CD14-positive monocyte (primary cell): Measurements from ENCODE around the gene PDE4B. TPM values are rescaled to one million over a fixed set of nuclear protein-coding genes. Genes with fewer than 3 reads are reported as not detected.
A peak's percentile ranks its signal among the peaks of the same experiment; 100 is the strongest.

Experiments
- DNase-seq, 3 donors: peaks; one replicate each; pipeline ENCODE4 v3.0.0-alpha.2; 2011 to 2022
- H2AFZ ChIP-seq: 2 replicates; pipeline ENCODE4 v1.6.0; 2012; ENCODE audit warnings: mild to moderate bottlenecking, low read depth, low read length, inconsistent platforms; ENCODE audit not compliant: insufficient read depth, poor library complexity, severe bottlenecking
- H3K27ac ChIP-seq, 2 donors: 1 replicate in 1 of 2; 2 replicates in 1 of 2; pipeline ENCODE4 v1.5.1; 2012 to 2013; ENCODE audit warnings: low read length in 2 of 2, control low read depth in 1 of 2, inconsistent platforms in 1 of 2, low read depth in 1 of 2, mild to moderate bottlenecking in 1 of 2
- H3K27me3 ChIP-seq, 2 donors: one replicate each; pipeline versions ENCODE4 v1.6.0 to v1.6.1; 2011 to 2013; ENCODE audit warnings: low read length in 2 of 2; ENCODE audit not compliant: control insufficient read depth in 2 of 2, insufficient read depth in 2 of 2
- H3K36me3 ChIP-seq, 2 donors: replicated peaks in 1 of 2; 1 replicate in 1 of 2; 2 replicates in 1 of 2; pipeline versions ENCODE4 v1.5.1 to v1.6.1; 2012 to 2013; ENCODE audit warnings: low read length in 2 of 2, control low read depth in 1 of 2, inconsistent platforms in 1 of 2, mild to moderate bottlenecking in 1 of 2; ENCODE audit not compliant: insufficient read depth in 2 of 2, control insufficient read depth in 1 of 2
- H3K4me1 ChIP-seq, 2 donors: 1 replicate in 1 of 2; 2 replicates in 1 of 2; pipeline versions ENCODE4 v1.5.1 to v1.6.1; 2012 to 2013; ENCODE audit warnings: low read length in 2 of 2, control low read depth in 1 of 2, inconsistent platforms in 1 of 2, mild to moderate bottlenecking in 1 of 2, moderate library complexity in 1 of 2; ENCODE audit not compliant: insufficient read depth in 2 of 2, control insufficient read depth in 1 of 2
- H3K4me2 ChIP-seq: replicated peaks from 2 replicates; pipeline ENCODE3; 2012; ENCODE audit warnings: low read length, moderate library complexity, mild to moderate bottlenecking; ENCODE audit not compliant: poor library complexity, severe bottlenecking; ENCODE audit errors: extremely low read depth
- H3K4me3 ChIP-seq, 3 experiments: fragments of 200-600 bp in 1 of 3; sonication (generic) in 1 of 3; replicated peaks in 1 of 3; 1 replicate in 2 of 3; 2 replicates in 1 of 3; pipeline ENCODE4 v1.5.1; 2011 to 2013; ENCODE audit warnings: low read length in 3 of 3, mild to moderate bottlenecking in 3 of 3, control low read depth in 2 of 3, low read depth in 2 of 3, inconsistent platforms in 1 of 3, moderate library complexity in 1 of 3
- H3K79me2 ChIP-seq: 2 replicates; pipeline ENCODE4 v1.6.0; 2012; ENCODE audit warnings: mild to moderate bottlenecking, control low read depth, inconsistent platforms, low read length, moderate library complexity; ENCODE audit not compliant: insufficient read depth
- H3K9ac ChIP-seq: 2 replicates; pipeline ENCODE4 v1.6.0; 2017; ENCODE audit warnings: low read length, mild to moderate bottlenecking; ENCODE audit not compliant: insufficient read depth, poor library complexity, severe bottlenecking
- H3K9me3 ChIP-seq, 2 donors: replicated peaks in 1 of 2; 1 replicate in 1 of 2; 2 replicates in 1 of 2; pipeline versions ENCODE4 v1.5.1 to v1.6.1; 2012 to 2013; ENCODE audit warnings: low read length in 2 of 2, control low read depth in 1 of 2; ENCODE audit not compliant: control insufficient read depth in 1 of 2, insufficient read depth in 1 of 2
- H4K20me1 ChIP-seq: 2 replicates; pipeline ENCODE4 v1.6.0; 2012; ENCODE audit warnings: mild to moderate bottlenecking, low read length, control low read depth, moderate library complexity; ENCODE audit not compliant: insufficient read depth
- H3K27ac Mint-ChIP-seq, 7 donors: one replicate each; pipeline ENCODE4 v1.8.0; 2020; ENCODE audit warnings: mild to moderate bottlenecking in 7 of 7, mixed read lengths in 7 of 7, moderate library complexity in 6 of 7, inconsistent platforms in 2 of 7
- H3K27me3 Mint-ChIP-seq, 3 donors: one replicate each; pipeline ENCODE4 v1.8.0; 2021 to 2022; ENCODE audit warnings: low read depth in 3 of 3, mild to moderate bottlenecking in 3 of 3, mixed read lengths in 3 of 3, moderate library complexity in 3 of 3, inconsistent platforms in 1 of 3
- H3K36me3 Mint-ChIP-seq, 2 donors: one replicate each; pipeline ENCODE4 v1.8.0; 2020; ENCODE audit warnings: mixed read lengths in 2 of 2, inconsistent platforms in 1 of 2, mild to moderate bottlenecking in 1 of 2
- H3K4me1 Mint-ChIP-seq: one replicate; pipeline ENCODE4 v1.8.0; 2020; ENCODE audit warnings: mild to moderate bottlenecking, mixed read lengths
- H3K4me3 Mint-ChIP-seq, 2 donors: one replicate each; pipeline ENCODE4 v1.8.0; 2020; ENCODE audit warnings: mild to moderate bottlenecking in 2 of 2, mixed read lengths in 2 of 2, moderate library complexity in 1 of 2
- H3K9me3 Mint-ChIP-seq, 7 donors: one replicate each; pipeline ENCODE4 v1.8.0; 2020 to 2022; ENCODE audit warnings: mixed read lengths in 7 of 7, mild to moderate bottlenecking in 6 of 7, moderate library complexity in 6 of 7, inconsistent platforms in 2 of 7
- CTCF ChIP-seq: fragments of 200-600 bp; IDR thresholded peaks from one replicate; pipeline ENCODE4 v1.8.0; 2022; ENCODE audit warnings: antibody characterized with exemption, mild to moderate bottlenecking
- WGBS: methylation state at CpG from one replicate; pipeline ENCODE4 v1.1.5; 2013; ENCODE audit warnings: missing lambda C conversion rate; ENCODE audit not compliant: insufficient coverage; 5-methylcytosine and 5-hydroxymethylcytosine counted together
- intact Hi-C, 2 donors: fragments of 100-400 bp; cut with micrococcal nuclease; formaldehyde crosslinking; loops; one replicate each; pipeline versions ENCODE4 v1.15.0 to v1.15.1; 2023
- polyA plus RNA-seq, 3 donors: library from polyadenylated mRNA; depleted of rRNA in 1 of 3; unstranded in 2 of 3; stranded (reverse) in 1 of 3; fragments of 300-500 nt in 2 of 3; fragments of >200 nt in 1 of 3; fragmentation: Illumina TruSeq in 2 of 3; gene quantifications; 1 replicate in 2 of 3; 2 replicates in 1 of 3; pipeline ENCODE4 v1.2.3, GENCODE V29; 2012 to 2021

PDE4B gene
- polyA plus RNA-seq, 3 donors, result 17.2 to 52.8 (median 25.2) TPM

GRCh38 chr1:66323958-66324625, 531.4 kb downstream of the PDE4B start:
- no peaks in the 10 kb centered on the region for H3K36me3 ChIP-seq
- H2AFZ ChIP-seq, result no peak overlapping the region
- peaks cover 13 to 33% of the 10 kb centered on the region in 2 donors for H3K4me1 ChIP-seq
- intact Hi-C loops, result no loop called here
- DNase-seq, result no peak
- no CpG with 5 or more reads among the region's 3 CpGs for WGBS
- no peak overlapping the region for H3K4me3 Mint-ChIP-seq
- no peak overlapping the region for H3K4me3 ChIP-seq
- no peaks in the 10 kb centered on the region for H3K9me3 ChIP-seq
- H3K4me2 ChIP-seq, result no peak overlapping the region
- no peak overlapping the region for H3K9ac ChIP-seq
- H3K27me3 ChIP-seq, result no peaks in the 10 kb centered on the region
- peak overlapping the region in 1 of 7 donors; percentile 61 for H3K27ac Mint-ChIP-seq
- no peaks in the 10 kb centered on the region for H3K36me3 Mint-ChIP-seq
- H3K27me3 Mint-ChIP-seq, result no peaks in the 10 kb centered on the region
- H4K20me1 ChIP-seq, result no peaks in the 10 kb centered on the region
- TF ChIP-seq CTCF, result no peak
- peaks cover 35% of the 10 kb centered on the region for H3K4me1 Mint-ChIP-seq
- H3K79me2 ChIP-seq, result no peaks in the 10 kb centered on the region
- H3K27ac ChIP-seq, result no peak overlapping the region
- peaks cover 0 to 3% (median 0%) of the 10 kb centered on the region in 7 donors for H3K9me3 Mint-ChIP-seq

GRCh38 chr1:66325594-66326380, 533.1 kb downstream of the PDE4B start:
- Histone ChIP-seq H3K9me3 (no peaks in the 10 kb centered on the region), H3K9ac (no peak overlapping the region), H3K4me2 (no peak overlapping the region), H2AFZ (no peak overlapping the region), H3K4me1 (peaks cover 25 to 46% of the 10 kb centered on the region in 2 donors), H3K79me2 (no peaks in the 10 kb centered on the region), H3K27ac (no peak overlapping the region), H3K36me3 (no peaks in the 10 kb centered on the region), H3K27me3 (no peaks in the 10 kb centered on the region), H4K20me1 (no peaks in the 10 kb centered on the region), H3K4me3 (no peak overlapping the region)
- no peaks in the 10 kb centered on the region for H3K27me3 Mint-ChIP-seq
- peak overlapping the region in 1 of 7 donors; percentile 47 for H3K27ac Mint-ChIP-seq
- no peak for TF ChIP-seq CTCF
- intact Hi-C loops, result no loop called here
- peaks cover 0 to 3% (median 0%) of the 10 kb centered on the region in 7 donors for H3K9me3 Mint-ChIP-seq
- no peak overlapping the region for H3K4me3 Mint-ChIP-seq
- H3K4me1 Mint-ChIP-seq, result peaks cover 48% of the 10 kb centered on the region
- no peak for DNase-seq
- no peaks in the 10 kb centered on the region for H3K36me3 Mint-ChIP-seq
- no CpG with 5 or more reads among the region's 5 CpGs for WGBS
